Right lobe of liver (tissue), 6 donors: ENCODE data around the gene FAM131B. TPM values are rescaled to one million over a fixed set of nuclear protein-coding genes. Genes with fewer than 3 reads are reported as not detected.
A peak's percentile ranks its signal among the peaks of the same experiment; 100 is the strongest.

Experiments
- ATAC-seq, 4 donors: fragments of 200-7000 bp; cut with Tn5 transposase; one replicate each; pipeline ENCODE4 v1.9.1; 2020; ENCODE audit warnings: mild to moderate bottlenecking in 4 of 4, moderate library complexity in 4 of 4
- DNase-seq, 3 donors: peaks; one replicate each; pipeline ENCODE4 v3.0.0-alpha.2; 2020
- H3K27ac ChIP-seq, 3 donors: fragments of 200-600 bp; one replicate each; pipeline ENCODE4 v1.8.0; 2022
- H3K27me3 ChIP-seq, 2 donors: fragments of 200-600 bp; one replicate each; pipeline ENCODE4 v1.8.0; 2022
- H3K36me3 ChIP-seq, 4 donors: fragments of 200-600 bp; sonication (generic) in 1 of 4; one replicate each; pipeline versions ENCODE4 v1.5.1 to v1.8.0; 2017 to 2022; ENCODE audit warnings: control low read depth in 1 of 4
- H3K4me1 ChIP-seq, 4 donors: fragments of 200-600 bp; sonication (generic) in 1 of 4; one replicate each; pipeline versions ENCODE4 v1.5.1 to v1.8.0; 2017 to 2022; ENCODE audit warnings: control low read depth in 1 of 4
- H3K4me3 ChIP-seq, 3 donors: fragments of 200-600 bp; one replicate each; pipeline ENCODE4 v1.8.0; 2022
- H3K9me3 ChIP-seq, 4 donors: fragments of 200-600 bp; sonication (generic) in 1 of 4; one replicate each; pipeline versions ENCODE4 v1.5.1 to v1.8.0; 2017 to 2022; ENCODE audit warnings: control low read depth in 1 of 4
- CTCF ChIP-seq, 4 donors: fragments of 200-600 bp in 3 of 4; fragments of 450-650 bp in 1 of 4; IDR thresholded peaks; one replicate each; pipeline versions ENCODE4 v1.5.1 to v1.8.0; 2016 to 2022; ENCODE audit warnings: antibody characterized with exemption in 4 of 4, mild to moderate bottlenecking in 2 of 4
- POLR2A ChIP-seq: fragments of 450-650 bp; IDR thresholded peaks from one replicate; pipeline ENCODE4 v1.6.1; 2017; ENCODE audit warnings: antibody characterized with exemption, mild to moderate bottlenecking
- WGBS: methylation state at CpG from one replicate; pipeline ENCODE4 v1.1.6; 2018; ENCODE audit warnings: low coverage, low lambda C conversion rate; ENCODE audit not compliant: insufficient coverage; ENCODE audit errors: missing lambda C conversion rate; 5-methylcytosine and 5-hydroxymethylcytosine counted together
- intact Hi-C, 2 donors: fragments of 100-400 bp; cut with DNase I; formaldehyde crosslinking; loops; one replicate each; pipeline versions ENCODE4 v1.11.2 to v1.14.1; 2022
- total RNA-seq, 6 experiments: library from RNA; depleted of rRNA in 2 of 6; stranded (reverse); fragments of >200 nt in 2 of 6; fragmentation: NEBNext Ultra II Directional in 3 of 6; extraction: Animal tissue kit (Norgen Biotek cat#: 25700) in 3 of 6; gene quantifications; one replicate each; pipeline versions ENCODE4 v1.1.0 to v1.2.4, GENCODE V29; 2016 to 2023
- donor health status: DM: no; HTN: yes; CAD: no.
- donor health status: DM: no; HTN: no; CAD: no.
- donor health status: DM: no; HTN: no; CAD: no.
- donor health status: DM: no; HTN: yes; CAD: no.
- donor health status: DM: no; HTN: yes; CAD: no.

Gene FAM131B
- total RNA-seq, 6 experiments from 2014 or later = 0.05 to 0.51 (median 0.14) TPM

GRCh38 chr7:143345428-143345900, 17.0 kb downstream of the FAM131B start:
- peak overlapping the region in 1 of 3 donors; percentile 7 for H3K4me3 ChIP-seq
- no peak for TF ChIP-seq POLR2A
- TF ChIP-seq CTCF (IDR thresholded peaks at IDR 0.05) = peak in 3 of 4 donors; percentile 33 to 37 (median 37)
- H3K36me3 ChIP-seq = no peaks in the 10 kb centered on the region
- H3K9me3 ChIP-seq = no peaks in the 10 kb centered on the region
- DNase-seq (peak in 1 of 3 donors; percentile 64), ATAC-seq (peak; percentile 72 to 90 (median 84))
- H3K27me3 ChIP-seq = no peaks in the 10 kb centered on the region
- 13% methylated on average over 19 of the region's 35 CpGs for WGBS
- no peak overlapping the region for H3K27ac ChIP-seq
- intact Hi-C loops = no loop called here
- H3K4me1 ChIP-seq = no peaks in the 10 kb centered on the region

- Histone ChIP-seq H3K36me3 (no peaks in the 10 kb centered on the region), H3K4me1 (no peaks in the 10 kb centered on the region), H3K27me3 (no peaks in the 10 kb centered on the region), H3K9me3 (no peaks in the 10 kb centered on the region), H3K4me3 (no peak overlapping the region), H3K27ac (no peak overlapping the region)
- ATAC-seq = no peak
- intact Hi-C loops = no loop called here
- no peak for DNase-seq
- 94% methylated on average over 3 of the region's 3 CpGs for WGBS
- TF ChIP-seq CTCF (IDR thresholded peaks at IDR 0.05) (no peak), POLR2A (no peak)
Observed at GRCh38 chr7:143343596-143343995, 18.9 kb downstream of the FAM131B start.

- ATAC-seq (no peak), DNase-seq (no peak)
- intact Hi-C loops = no loop called here
- H3K4me3 ChIP-seq = no peak overlapping the region
- no peak for TF ChIP-seq POLR2A
- TF ChIP-seq CTCF (IDR thresholded peaks at IDR 0.05) = no peak
- H3K36me3 ChIP-seq = no peaks in the 10 kb centered on the region
- H3K27me3 ChIP-seq = no peaks in the 10 kb centered on the region
- WGBS = 94% methylated on average over 8 of the region's 8 CpGs
- H3K4me1 ChIP-seq = no peaks in the 10 kb centered on the region
- no peaks in the 10 kb centered on the region for H3K9me3 ChIP-seq
- no peak overlapping the region for H3K27ac ChIP-seq
Observed at GRCh38 chr7:143341842-143342241, 20.7 kb downstream of the FAM131B start.

GRCh38 chr7:143337216-143337615, 25.3 kb downstream of the FAM131B start:
- intact Hi-C loops = no loop called here
- 80% methylated on average over 3 of the region's 3 CpGs for WGBS
- no peak overlapping the region for H3K27ac ChIP-seq
- no peaks in the 10 kb centered on the region for H3K9me3 ChIP-seq
- TF ChIP-seq CTCF (IDR thresholded peaks at IDR 0.05) = no peak
- TF ChIP-seq POLR2A = no peak
- H3K4me3 ChIP-seq = no peak overlapping the region
- H3K36me3 ChIP-seq = no peaks in the 10 kb centered on the region
- DNase-seq (no peak), ATAC-seq (no peak)
- H3K27me3 ChIP-seq = no peaks in the 10 kb centered on the region
- H3K4me1 ChIP-seq = no peaks in the 10 kb centered on the region

- no peaks in the 10 kb centered on the region for H3K27me3 ChIP-seq
- no peak overlapping the region for H3K27ac ChIP-seq
- no peak for DNase-seq
- TF ChIP-seq POLR2A = no peak
- no peak for TF ChIP-seq CTCF (IDR thresholded peaks at IDR 0.05)
- H3K4me1 ChIP-seq = no peaks in the 10 kb centered on the region
- H3K36me3 ChIP-seq = no peaks in the 10 kb centered on the region
- intact Hi-C loops = no loop called here
- 32% methylated on average over 1 of the region's 1 CpG for WGBS
- no peaks in the 10 kb centered on the region for H3K9me3 ChIP-seq
- H3K4me3 ChIP-seq = no peak overlapping the region
- no peak for ATAC-seq
Observed at GRCh38 chr7:143334244-143334643, 28.3 kb downstream of the FAM131B start.
